ENCODE measurements around the gene ATRN. TPM values are rescaled to one million over a fixed set of nuclear protein-coding genes. Genes with fewer than 3 reads are reported as not detected.

ATRN gene
- total RNA-seq, 1 experiment from 2014 or later = 19.9 TPM

DNA sequence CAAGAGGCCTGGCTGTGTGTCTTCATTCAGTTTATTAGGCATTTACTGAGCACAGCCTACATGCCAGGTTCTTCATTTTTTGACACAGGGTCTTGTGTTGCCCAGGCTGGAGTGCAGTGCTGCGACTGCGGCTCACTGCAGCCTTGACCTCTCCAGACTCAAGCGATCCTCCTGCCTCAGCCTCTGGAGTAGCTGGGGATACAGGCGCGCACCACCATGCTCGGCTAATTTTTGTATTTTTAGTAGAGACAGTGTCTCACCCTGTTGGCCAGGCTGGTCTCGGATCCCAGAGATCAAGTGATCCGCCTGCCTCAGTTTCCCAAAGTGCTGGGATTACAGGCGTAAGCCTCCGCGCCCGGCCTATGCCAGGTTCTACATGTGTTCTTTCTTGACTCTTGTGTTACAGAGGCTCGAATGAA is 601 bp upstream of the ATRN start:
- CTCF ChIA-PET = no interaction called here
- Mint-ChIP-seq H3K4me1 (peaks cover 14% of the 10 kb centered on the region), H3K36me3 (no peaks in the 10 kb centered on the region), H3K9me3 (no peaks in the 10 kb centered on the region), H3K27ac (no peak overlapping the region), H3K27me3 (ENCODE audit: low read depth) (peaks cover 68% of the 10 kb centered on the region), H3K4me3 (peak overlapping the region; percentile 90)
- ATAC-seq (no peak), DNase-seq (ENCODE audit: low spot score) (no peak)
- POLR2A ChIA-PET = interaction anchor here (1.0 to 1.6 kb wide), 2 partner anchors 8 to 62 kb away, joined by 3 to 4 read pairs; no protein-coding TSS in a partner anchor
- TF ChIP-seq ZNF263 (CRISPR knock-in tag; IDR thresholded peaks at IDR 0.05; ENCODE audit: low read depth) (no peak), CDX4 (CRISPR knock-in tag; IDR thresholded peaks at IDR 0.05; ENCODE audit: borderline replicate concordance) (no peak), SOX15 (CRISPR knock-in tag; IDR thresholded peaks at IDR 0.05) (no peak), CBFB (CRISPR knock-in tag; IDR thresholded peaks at IDR 0.05; ENCODE audit: low read depth) (no peak), EMX1 (CRISPR knock-in tag; IDR thresholded peaks at IDR 0.05) (no peak), STAT6 (CRISPR knock-in tag; conservative IDR thresholded peaks at IDR 0.05; ENCODE audit: low read depth) (no peak), GABPB1 (CRISPR knock-in tag; IDR thresholded peaks at IDR 0.05) (no peak), TEAD1 (CRISPR knock-in tag; IDR thresholded peaks at IDR 0.05) (no peak)

DNA sequence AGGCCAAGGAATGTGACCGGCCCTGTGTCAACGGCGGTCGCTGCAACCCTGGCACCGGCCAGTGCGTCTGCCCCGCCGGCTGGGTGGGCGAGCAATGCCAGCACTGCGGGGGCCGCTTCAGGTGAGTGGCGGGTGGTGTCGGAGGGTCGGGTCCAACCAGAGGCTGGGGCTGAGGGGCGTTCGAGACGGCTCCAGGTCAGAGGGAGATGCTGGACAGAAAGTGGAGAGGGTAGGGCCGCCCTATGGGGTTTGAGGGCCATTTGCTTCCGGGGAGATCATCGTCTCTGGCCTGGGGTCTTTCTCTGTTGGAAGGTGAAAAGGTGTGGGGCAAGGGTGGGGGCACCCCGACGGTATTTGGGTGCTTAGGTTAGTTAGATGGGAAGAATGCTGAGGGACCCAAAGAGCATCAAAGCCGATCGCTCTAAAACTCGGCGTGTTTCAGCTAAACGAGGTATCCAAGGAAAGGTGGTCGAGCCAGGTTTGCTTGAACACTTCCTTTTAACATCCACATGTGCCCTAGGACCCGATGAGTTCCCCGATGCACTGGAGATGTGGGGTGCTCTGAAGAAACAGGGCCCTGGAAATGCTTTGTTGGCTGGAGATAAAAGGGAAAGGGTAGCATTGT is 691 bp downstream of the ATRN start:
- ChIA-PET CTCF (no interaction called here), POLR2A (no interaction called here)
- TF ChIP-seq MXD4 (CRISPR knock-in tag; IDR thresholded peaks at IDR 0.05; ENCODE audit: borderline replicate concordance) (no peak), USF2 (CRISPR knock-in tag; IDR thresholded peaks at IDR 0.05) (0 out of 2 replicates have a peak, but pooled peaks have one; percentile 4), KAT7 (CRISPR knock-in tag; IDR thresholded peaks at IDR 0.05; ENCODE audit: borderline replicate concordance) (0 out of 2 replicates have a peak, but pooled peaks have one; percentile 23)
- DNase-seq (ENCODE audit: low spot score) = no peak
- H3K4me3 Mint-ChIP-seq = peak overlapping the region; percentile 90
- no peaks in the 10 kb centered on the region for H3K9me3 Mint-ChIP-seq
- ATAC-seq = no peak
- no peak overlapping the region for H3K27ac Mint-ChIP-seq
- H3K27me3 Mint-ChIP-seq (ENCODE audit: low read depth) = peaks cover 55% of the 10 kb centered on the region
- no peaks in the 10 kb centered on the region for H3K36me3 Mint-ChIP-seq
- peaks cover 14% of the 10 kb centered on the region for H3K4me1 Mint-ChIP-seq

GRCh38 chr20:3472105-3472504 is 1.3 kb downstream of the ATRN start:
- no peak overlapping the region for H3K27ac Mint-ChIP-seq
- CTCF ChIA-PET = no interaction called here
- POLR2A ChIA-PET = no interaction called here
- peak overlapping the region; percentile 90 for H3K4me3 Mint-ChIP-seq
- no peaks in the 10 kb centered on the region for H3K36me3 Mint-ChIP-seq
- ATAC-seq (no peak), DNase-seq (ENCODE audit: low spot score) (no peak)
- TF ChIP-seq OVOL2 (CRISPR knock-in tag; IDR thresholded peaks at IDR 0.05; ENCODE audit: borderline replicate concordance) (no peak), ZBTB21 (CRISPR knock-in tag; IDR thresholded peaks at IDR 0.05; ENCODE audit: borderline replicate concordance) (no peak), GTF2I (CRISPR knock-in tag; conservative IDR thresholded peaks at IDR 0.05) (no peak), NFATC4 (CRISPR knock-in tag; IDR thresholded peaks at IDR 0.05) (no peak), ZMAT4 (CRISPR knock-in tag; IDR thresholded peaks at IDR 0.05) (no peak), CDX4 (CRISPR knock-in tag; IDR thresholded peaks at IDR 0.05; ENCODE audit: borderline replicate concordance) (no peak), FOXK1 (CRISPR knock-in tag; IDR thresholded peaks at IDR 0.05) (no peak)
- TF ChIP-seq, protein P1, sequence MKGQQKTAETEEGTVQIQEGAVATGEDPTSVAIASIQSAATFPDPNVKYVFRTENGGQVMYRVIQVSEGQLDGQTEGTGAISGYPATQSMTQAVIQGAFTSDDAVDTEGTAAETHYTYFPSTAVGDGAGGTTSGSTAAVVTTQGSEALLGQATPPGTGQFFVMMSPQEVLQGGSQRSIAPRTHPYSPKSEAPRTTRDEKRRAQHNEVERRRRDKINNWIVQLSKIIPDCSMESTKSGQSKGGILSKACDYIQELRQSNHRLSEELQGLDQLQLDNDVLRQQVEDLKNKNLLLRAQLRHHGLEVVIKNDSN (CRISPR knock-in tag; IDR thresholded peaks at IDR 0.05) = no peak
- TF ChIP-seq, protein P2, sequence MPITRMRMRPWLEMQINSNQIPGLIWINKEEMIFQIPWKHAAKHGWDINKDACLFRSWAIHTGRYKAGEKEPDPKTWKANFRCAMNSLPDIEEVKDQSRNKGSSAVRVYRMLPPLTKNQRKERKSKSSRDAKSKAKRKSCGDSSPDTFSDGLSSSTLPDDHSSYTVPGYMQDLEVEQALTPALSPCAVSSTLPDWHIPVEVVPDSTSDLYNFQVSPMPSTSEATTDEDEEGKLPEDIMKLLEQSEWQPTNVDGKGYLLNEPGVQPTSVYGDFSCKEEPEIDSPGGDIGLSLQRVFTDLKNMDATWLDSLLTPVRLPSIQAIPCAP (CRISPR knock-in tag; IDR thresholded peaks at IDR 0.05) = no peak
- no peaks in the 10 kb centered on the region for H3K9me3 Mint-ChIP-seq
- H3K4me1 Mint-ChIP-seq = peaks cover 14% of the 10 kb centered on the region
- peaks cover 49% of the 10 kb centered on the region for H3K27me3 Mint-ChIP-seq (ENCODE audit: low read depth)
